ENCODE measurements around the gene PTPRR.
A peak's percentile ranks its signal among the peaks of the same experiment; 100 is the strongest.

Gene PTPRR

DNA sequence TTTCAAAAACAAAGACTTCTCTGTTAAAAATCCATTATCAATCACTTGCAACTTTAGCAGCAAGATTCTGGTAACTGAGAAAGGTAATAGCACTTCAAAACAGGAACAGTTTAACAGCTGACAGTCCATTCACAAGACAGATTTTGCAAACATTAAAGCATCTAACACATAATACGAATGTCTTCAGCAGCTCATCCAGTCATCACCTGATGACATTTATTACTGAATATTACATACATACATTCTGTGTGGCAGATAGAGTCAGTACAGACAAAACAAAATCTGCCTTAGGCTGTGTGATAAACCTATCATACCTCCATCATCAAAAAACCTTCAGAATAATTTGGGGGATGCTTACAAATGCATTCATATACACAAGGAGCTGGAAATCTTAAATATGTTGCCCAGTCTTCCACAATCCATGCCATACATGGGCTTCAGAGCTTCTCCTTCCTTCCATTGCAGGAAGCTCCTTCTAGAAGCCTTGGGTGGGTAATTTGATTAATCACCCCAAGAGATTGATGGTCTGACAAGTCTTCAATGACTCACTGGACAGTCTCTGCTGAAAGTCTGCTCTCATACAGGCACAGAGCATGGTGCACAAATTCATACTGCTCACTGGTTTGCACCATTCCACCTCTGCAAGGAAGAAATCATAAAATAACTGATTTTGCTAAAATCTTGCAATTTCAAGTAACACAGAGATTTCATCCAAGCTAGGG is 281.7 kb downstream of the PTPRR start:
- DNase-seq, result no peak

- DNase-seq, result no peak
These were observed 283.0 kb downstream of the PTPRR start, which contains the start of gene PTPRB for GRCh38 chr12:70637303-70638085. Gene PTPRB, minus strand, starts transcription at chr12:70637429. Its CDS starts 34 bp downstream, at chr12:70637395.

DNA sequence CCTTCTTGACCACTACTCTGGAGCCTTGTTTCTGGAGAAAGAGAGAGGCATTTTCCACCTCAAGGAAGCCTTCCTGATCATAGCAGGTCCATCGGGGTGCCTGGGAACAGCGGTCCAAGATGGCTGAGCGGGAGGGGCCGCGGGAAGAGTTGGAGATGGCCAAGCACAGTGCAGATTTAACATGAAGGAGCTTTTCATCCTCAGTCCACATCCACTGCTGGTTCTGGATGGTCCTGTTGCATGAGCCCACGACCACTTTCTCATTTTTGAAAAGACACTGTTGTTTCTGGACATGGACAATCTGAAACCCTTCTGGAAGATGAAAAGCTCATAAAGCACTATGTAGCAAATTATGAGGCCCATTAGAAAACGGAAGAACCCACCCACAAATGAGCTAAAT is 284.8 kb downstream of the PTPRR start:
- DNase-seq, result no peak

DNA sequence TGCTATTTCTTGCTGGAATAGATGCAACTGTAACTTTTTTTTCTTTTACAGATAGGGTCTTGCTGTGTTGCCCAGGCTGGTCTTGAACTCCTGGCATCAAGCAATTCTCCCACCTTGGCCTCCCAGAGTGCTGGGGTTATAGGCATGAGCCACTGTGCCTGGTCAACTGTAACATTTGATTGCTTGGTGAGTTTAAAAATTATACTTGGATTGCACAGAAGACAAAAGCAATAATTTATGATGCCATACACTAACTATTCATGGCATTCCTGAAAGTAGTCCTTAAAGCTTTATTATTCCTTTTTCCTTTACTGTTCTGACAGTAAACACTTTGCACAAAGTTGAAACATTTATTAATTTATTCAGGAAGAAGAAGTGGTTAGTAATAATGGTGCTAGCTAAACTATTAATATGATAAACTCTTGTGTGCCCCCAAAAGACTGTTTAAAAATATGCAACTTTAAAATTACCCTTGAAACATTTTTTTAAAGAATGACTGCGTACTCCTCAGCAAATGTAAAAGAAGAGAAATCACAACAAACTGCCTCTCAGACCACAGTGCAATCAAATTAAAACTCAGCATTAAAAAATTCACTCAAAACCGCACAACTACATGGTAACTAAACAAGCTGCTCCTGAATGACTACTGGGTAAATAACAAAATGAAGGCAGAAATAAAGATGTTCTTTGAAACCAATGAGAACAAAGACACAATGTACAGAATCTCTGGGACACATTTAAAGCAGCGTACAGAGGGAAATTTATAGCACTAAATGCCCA is 291.6 kb downstream of the PTPRR start:
- no peak for DNase-seq

GRCh38 chr12:70627677-70628076 is 292.9 kb downstream of the PTPRR start:
- no peak for DNase-seq

- DNase-seq, result no peak
These were observed 294.4 kb downstream of the PTPRR start for GRCh38 chr12:70626180-70626579.

GRCh38 chr12:70619471-70620152 is 300.9 kb downstream of the PTPRR start:
- DNase-seq, result no peak

GRCh38 chr12:70618371-70618770 is 302.2 kb downstream of the PTPRR start:
- no peak for DNase-seq

DNA sequence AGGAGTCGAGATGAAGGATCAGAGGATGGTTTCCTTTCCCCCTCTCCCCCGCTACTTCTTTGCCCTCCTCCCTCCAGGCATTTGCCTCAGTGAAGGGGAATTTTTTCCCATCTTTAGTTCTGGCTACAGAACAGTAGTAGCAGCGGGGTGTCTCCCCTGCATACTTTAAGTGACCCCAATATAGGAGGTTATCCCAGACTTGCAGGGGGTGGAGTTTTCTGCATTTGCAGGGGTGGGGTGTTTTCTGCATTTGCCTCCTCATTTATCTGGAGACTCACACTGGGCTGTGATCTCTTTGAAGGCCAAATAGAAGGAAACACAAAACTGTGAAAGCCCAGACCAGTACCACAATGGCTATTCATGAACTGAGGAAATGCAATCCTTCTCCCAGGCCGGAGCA is 303.1 kb downstream of the PTPRR start:
- DNase-seq, result no peak

GRCh38 chr12:70615174-70615866 is 305.2 kb downstream of the PTPRR start:
- peak; percentile 4 for DNase-seq

GRCh38 chr12:70609739-70610491 is 310.6 kb downstream of the PTPRR start:
- DNase-seq, result no peak

DNA sequence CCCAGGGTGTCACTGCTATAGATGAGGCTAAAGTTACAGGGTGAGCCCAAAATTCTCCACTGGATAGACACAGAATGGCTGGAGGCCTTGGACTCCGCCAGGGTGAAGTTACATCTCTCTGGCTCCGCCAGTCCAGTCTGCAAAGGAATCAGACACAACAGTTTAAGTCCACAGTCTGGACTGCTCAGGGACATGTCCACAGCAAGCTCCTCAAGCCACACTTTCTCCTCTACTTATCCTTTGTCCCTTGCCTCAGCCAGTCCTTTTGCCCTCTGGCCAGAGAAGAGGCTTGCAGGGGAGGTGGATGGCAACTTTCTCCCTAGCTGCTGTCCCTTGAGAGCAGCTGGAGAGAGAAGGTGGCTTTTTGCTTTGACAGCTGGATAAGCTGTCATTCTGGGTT is 311.3 kb downstream of the PTPRR start:
- DNase-seq, result no peak

DNA sequence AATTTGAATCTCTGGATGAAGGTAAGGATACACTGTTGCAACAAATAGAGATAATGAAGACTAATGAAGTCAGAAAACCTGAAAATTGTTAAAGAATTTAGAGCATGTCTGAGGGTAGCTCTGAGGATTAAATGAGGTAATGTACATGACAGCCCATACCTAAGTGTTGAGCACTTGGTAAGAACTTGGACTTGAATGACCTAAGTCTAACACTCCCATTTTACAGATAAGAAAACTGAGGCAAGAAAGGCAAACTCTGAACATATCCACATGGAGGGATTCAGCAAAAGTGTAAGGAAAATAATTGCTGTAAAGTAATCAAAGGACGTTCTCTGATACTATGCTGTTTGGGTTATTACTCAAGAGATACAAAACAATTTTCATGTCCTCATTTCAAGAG is 312.4 kb downstream of the PTPRR start:
- no peak for DNase-seq

DNA sequence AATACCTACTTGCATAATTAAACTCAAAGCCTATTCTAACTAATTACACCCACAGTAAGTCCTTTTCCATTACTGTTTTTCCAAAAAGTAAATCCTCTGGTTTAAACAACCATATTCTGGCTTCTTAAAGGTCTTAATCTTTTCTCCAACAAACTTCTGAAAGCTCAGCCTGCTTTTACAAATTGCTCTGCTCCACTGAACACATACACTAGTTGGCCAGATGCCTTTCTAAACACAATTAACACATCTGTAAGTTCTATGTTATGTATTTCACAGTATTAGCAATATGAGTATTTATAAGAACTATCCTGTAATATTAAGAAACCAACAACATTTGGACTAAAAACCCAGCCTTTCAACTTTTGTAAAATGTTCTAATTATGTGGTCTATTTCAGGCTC is 313.4 kb downstream of the PTPRR start:
- DNase-seq, result no peak

- no peak for DNase-seq
These were observed 314.6 kb downstream of the PTPRR start for GRCh38 chr12:70605976-70606375.

GRCh38 chr12:70604662-70605061 is 315.9 kb downstream of the PTPRR start:
- no peak for DNase-seq

DNA sequence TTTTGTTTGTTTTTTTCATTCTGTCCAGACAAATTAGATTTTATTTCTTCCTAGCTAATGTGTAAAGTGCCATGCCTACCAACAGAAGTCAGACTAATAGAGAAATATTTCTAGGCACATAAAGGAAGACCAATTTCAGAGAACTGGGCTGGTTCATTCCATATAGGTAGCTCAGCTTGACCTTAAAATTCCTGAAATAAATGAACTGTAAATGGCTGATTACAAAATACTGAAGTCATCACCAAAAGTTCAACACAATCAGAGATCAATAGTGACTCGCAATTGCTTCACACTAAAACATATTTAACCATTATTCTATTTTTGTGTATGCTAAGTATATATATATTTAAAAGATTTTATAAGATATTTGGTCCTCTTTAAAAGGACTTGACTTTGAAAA is 317.5 kb downstream of the PTPRR start:
- no peak for DNase-seq

DNA sequence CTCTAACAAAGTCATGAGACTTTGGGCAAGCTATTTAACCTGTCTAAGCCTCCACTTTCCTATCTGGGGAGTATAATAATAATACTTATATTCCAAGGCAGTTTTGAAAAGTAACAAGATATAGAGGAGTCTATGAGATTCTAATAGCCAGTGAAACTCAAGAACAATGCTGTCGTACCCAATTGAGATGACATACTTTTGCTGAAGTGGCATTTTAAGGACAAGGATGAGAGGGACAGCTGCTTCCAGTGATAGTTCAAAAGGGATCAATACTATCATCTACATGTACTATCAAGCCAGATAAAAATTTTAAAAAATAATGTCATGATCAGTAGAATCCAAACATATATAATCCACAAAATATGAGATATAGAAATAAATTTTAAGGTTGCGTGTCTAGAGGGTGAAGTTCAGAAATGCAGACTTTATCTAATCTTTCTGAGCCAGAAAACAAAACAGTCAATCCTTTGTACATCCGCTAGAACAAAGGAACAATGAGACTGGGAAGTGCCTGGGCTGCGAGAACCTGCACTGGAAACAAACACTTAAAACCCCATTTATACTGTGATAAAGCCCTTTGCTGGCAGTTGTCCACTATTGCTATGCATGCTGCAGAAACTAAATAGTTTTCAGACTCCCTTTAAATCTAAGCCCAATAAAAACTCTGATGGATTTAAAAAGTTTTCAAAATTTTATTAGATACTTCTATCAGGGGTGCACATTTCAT is 321.9 kb downstream of the PTPRR start:
- no peak for DNase-seq

DNA sequence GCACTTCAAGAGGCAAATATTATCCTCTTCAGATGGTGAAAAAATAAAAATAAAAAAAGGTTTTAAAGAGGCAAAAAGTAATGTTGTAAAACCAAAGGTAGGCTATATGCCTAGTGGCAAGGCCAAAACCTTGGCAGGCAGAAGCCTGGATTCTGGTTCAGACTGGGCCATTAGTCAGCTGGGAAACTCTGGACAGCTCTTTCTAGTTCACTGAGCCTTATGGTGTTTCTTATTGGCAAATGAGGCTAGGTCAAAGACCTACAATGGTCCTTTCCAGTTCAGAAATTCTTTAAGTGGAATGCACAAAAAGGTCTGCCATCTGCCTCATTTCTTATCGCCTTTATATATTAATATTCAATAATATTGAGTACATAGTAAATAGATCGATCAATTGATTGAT is 327.9 kb downstream of the PTPRR start:
- no peak for DNase-seq

- DNase-seq, result no peak
These were observed 329.9 kb downstream of the PTPRR start for GRCh38 chr12:70590549-70591226.

All from NCI-H2171 treated with DMSO at 0.1 percent for 48 hours (cell line).